Erythroblast (primary cell): ENCODE measurements around the gene CD82.

ENCODE experiments used
- GATA1 ChIP-seq: IDR thresholded peaks from 2 replicates; pipeline ENCODE4 v1.6.1; 2011; ENCODE audit warnings: low read depth, mild to moderate bottlenecking, control low read depth, low read length, moderate library complexity
- POLR2A ChIP-seq: IDR thresholded peaks from 2 replicates; pipeline ENCODE4 v1.6.1; 2011; ENCODE audit warnings: mild to moderate bottlenecking, low read length

- TF ChIP-seq POLR2A (no peak), GATA1 (no peak)
Measured at GRCh38 chr11:44524346-44524745, 41.1 kb upstream of the CD82 start.
